Activated naive CD8-positive, alpha-beta T cell treated with anti-CD3 and anti-CD28 coated beads, Interleukin-2, amount 10 ng/mL, durations not matched to agents 7 days and 5 days (primary cell): ENCODE measurements around the gene PACS1. TPM values are rescaled to one million over a fixed set of nuclear protein-coding genes. Genes with fewer than 3 reads are reported as not detected.

ENCODE experiments used
- ATAC-seq: fragments of 150-1000 bp; cut with Tn5 transposase; one replicate; pipeline ENCODE4 v1.10.0; 2021; ENCODE audit warnings: low read depth, moderate library complexity
- POLR2A ChIA-PET: fragments of 350-600 bp; sonication (Branson Sonifier 250); formaldehyde crosslinking; loops from one replicate; lab custom pipeline; 2021; ENCODE audit warnings: antibody characterized with exemption; lab: Charles Lee
- DNase-seq: peaks from one replicate; pipeline ENCODE4 v3.0.0; 2021
- H3K27ac Mint-ChIP-seq: one replicate; pipeline ENCODE4 v1.8.0; 2022; ENCODE audit warnings: mild to moderate bottlenecking, mixed read lengths
- H3K27me3 Mint-ChIP-seq: one replicate; pipeline ENCODE4 v1.8.0; 2022; ENCODE audit warnings: mild to moderate bottlenecking, moderate library complexity, mixed read lengths
- H3K36me3 Mint-ChIP-seq: one replicate; pipeline ENCODE4 v1.8.0; 2021; ENCODE audit warnings: mild to moderate bottlenecking, mixed read lengths
- H3K4me1 Mint-ChIP-seq: one replicate; pipeline ENCODE4 v1.8.0; 2021; ENCODE audit warnings: mixed read lengths
- H3K4me3 Mint-ChIP-seq: one replicate; pipeline ENCODE4 v1.8.0; 2022; ENCODE audit warnings: mild to moderate bottlenecking, moderate library complexity, mixed read lengths
- H3K9me3 Mint-ChIP-seq: one replicate; pipeline ENCODE4 v1.8.0; 2021; ENCODE audit warnings: mixed read lengths
- total RNA-seq, 2 experiments: library from RNA; stranded (reverse); gene quantifications; one replicate each; pipeline ENCODE4 v1.2.3, GENCODE V29; 2021

The PACS1 gene
- total RNA-seq, 2 experiments from 2014 or later: 138 to 162 TPM

DNA sequence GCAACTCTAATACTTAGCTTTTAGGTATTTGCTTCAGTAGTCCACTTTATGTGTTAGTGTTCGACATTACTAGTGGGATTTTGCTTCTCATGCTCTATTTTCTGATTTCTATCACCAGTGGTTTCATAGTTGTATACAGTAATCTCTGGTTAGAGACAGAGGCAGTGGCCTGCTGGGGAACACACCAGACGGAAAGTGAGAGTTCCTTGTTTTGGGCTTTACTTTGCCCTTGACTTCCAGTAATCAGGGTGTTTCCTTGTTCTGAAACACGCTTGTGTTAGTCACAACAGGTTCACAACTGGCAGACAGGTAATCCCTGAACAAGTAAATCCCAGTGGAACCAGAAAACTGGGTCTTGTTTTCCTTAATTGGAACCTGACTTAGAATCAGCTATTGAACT, 56.0 kb downstream of the PACS1 start:
- Mint-ChIP-seq H3K27ac (peak overlapping the region; percentile 96), H3K4me1 (peaks cover 51% of the 10 kb centered on the region), H3K36me3 (peaks cover 8% of the 10 kb centered on the region), H3K27me3 (no peaks in the 10 kb centered on the region), H3K4me3 (peak overlapping the region; percentile 79), H3K9me3 (no peaks in the 10 kb centered on the region)
- ATAC-seq (no peak), DNase-seq (no peak)
- POLR2A ChIA-PET: interaction anchor here (0.6 to 1.6 kb wide), 11 partner anchors 9 to 1144 kb away, joined by 3 to 13 read pairs (median 5); partner anchors contain the start of gene SF3B2

DNA sequence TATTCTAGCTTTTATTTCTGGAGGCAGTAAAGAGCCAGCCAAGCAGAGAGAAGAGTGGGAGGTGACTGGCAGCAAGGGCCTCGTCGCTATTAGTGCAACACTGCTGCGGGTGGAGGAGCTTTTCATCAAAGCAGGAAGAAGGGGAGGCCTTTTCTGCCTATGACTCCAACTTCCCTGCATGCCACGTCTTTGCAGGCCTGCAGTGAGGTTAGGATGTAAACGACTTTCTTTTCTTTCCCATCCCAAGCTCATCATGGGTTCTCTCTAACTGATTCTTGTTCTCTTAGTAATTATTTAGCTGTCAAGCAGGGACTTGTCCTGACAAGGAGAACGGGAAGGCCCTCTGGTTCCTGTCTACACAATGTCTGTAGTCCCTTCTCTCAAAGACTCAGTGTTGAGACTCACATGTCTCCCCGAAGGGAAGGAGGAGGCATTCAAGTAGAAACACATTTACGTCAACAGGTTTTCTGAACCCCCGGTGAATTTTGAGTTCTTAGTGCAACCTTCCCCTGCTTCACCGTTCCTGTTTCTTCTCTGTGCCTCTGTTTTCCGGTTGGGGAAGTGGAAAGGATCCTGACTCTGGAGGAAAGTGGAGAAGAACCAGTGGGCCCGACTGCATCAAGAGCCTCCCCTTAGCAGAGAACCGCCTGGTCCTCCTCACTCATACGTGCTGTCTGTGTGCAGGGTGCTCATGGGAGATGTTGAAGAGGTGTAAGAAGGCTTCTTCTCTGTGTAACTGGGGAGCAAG, 56.9 kb downstream of the PACS1 start:
- peak overlapping the region; percentile 96 for H3K27ac Mint-ChIP-seq
- ATAC-seq (peak; percentile 92), DNase-seq (peak; percentile 47)
- H3K4me3 Mint-ChIP-seq: peak overlapping the region; percentile 79
- H3K36me3 Mint-ChIP-seq: peaks cover 5% of the 10 kb centered on the region
- H3K9me3 Mint-ChIP-seq: no peaks in the 10 kb centered on the region
- POLR2A ChIA-PET: interaction anchor here (0.6 to 1.6 kb wide), 10 partner anchors 10 to 75 kb away, joined by 3 to 13 read pairs (median 4); partner anchors contain the start of gene SF3B2
- H3K27me3 Mint-ChIP-seq: no peaks in the 10 kb centered on the region
- peaks cover 54% of the 10 kb centered on the region for H3K4me1 Mint-ChIP-seq

DNA sequence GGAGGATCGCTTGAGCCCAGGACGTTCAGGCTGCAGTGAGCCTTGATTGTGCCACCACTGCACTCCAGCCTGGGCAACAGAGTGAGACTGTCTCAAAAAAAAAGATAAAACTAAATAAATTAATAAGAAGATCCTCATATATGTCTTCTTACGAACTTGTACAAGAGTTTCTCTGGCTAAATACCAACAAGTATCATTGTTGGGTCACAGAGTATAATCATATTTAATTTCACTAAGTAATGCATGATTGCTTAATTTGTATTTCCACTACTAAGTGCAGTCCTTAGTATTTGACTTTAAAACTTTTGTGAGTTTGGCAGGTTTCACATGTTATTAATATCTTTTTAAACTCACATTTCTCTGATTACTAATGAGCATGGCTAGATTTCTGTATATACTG, 60.9 kb downstream of the PACS1 start:
- POLR2A ChIA-PET: no interaction called here
- peaks cover 2% of the 10 kb centered on the region for H3K36me3 Mint-ChIP-seq
- H3K4me3 Mint-ChIP-seq: no peak overlapping the region
- ATAC-seq (no peak), DNase-seq (no peak)
- H3K9me3 Mint-ChIP-seq: no peaks in the 10 kb centered on the region
- no peak overlapping the region for H3K27ac Mint-ChIP-seq
- no peaks in the 10 kb centered on the region for H3K27me3 Mint-ChIP-seq
- peaks cover 44% of the 10 kb centered on the region for H3K4me1 Mint-ChIP-seq

DNA sequence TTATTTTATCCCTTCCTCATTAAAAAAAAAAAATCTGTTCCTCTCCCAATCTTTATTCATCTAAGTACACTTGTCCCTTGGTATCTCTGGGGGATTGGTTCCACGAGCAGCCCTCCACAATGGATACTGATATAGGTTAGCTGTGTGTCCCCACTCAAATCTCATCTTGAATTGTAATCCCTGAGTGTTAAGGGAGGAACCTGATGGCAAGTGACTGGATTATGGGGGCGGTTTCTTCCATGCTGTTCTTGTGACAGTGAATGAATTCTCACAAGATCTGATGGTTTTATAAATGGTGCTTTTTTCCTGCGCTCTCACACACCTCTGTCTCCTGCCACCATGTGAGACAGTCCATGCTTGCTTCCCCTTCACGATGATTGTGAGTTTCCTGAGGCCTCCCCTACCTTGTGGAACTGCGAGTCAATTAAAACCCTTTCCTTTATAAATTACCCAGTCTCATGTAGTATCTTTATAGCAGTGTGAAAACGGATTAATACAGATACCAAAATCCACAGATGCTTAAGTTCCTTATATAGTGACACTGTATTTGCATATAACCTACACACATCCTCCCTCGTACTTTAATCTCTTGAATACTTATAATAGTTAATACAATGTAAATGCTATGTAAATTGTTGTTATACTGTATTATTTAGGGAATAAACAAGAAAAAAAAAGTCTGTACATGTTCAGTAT, 62.0 kb downstream of the PACS1 start:
- H3K27ac Mint-ChIP-seq: no peak overlapping the region
- POLR2A ChIA-PET: interaction anchor here (0.7 kb wide), 1 partner anchor 21 kb away, joined by 3 read pairs; no protein-coding TSS in a partner anchor
- ATAC-seq: no peak
- peaks cover 35% of the 10 kb centered on the region for H3K4me1 Mint-ChIP-seq
- no peak overlapping the region for H3K4me3 Mint-ChIP-seq
- H3K36me3 Mint-ChIP-seq: peaks cover 2% of the 10 kb centered on the region
- no peaks in the 10 kb centered on the region for H3K9me3 Mint-ChIP-seq
- DNase-seq: no peak
- H3K27me3 Mint-ChIP-seq: no peaks in the 10 kb centered on the region

DNA sequence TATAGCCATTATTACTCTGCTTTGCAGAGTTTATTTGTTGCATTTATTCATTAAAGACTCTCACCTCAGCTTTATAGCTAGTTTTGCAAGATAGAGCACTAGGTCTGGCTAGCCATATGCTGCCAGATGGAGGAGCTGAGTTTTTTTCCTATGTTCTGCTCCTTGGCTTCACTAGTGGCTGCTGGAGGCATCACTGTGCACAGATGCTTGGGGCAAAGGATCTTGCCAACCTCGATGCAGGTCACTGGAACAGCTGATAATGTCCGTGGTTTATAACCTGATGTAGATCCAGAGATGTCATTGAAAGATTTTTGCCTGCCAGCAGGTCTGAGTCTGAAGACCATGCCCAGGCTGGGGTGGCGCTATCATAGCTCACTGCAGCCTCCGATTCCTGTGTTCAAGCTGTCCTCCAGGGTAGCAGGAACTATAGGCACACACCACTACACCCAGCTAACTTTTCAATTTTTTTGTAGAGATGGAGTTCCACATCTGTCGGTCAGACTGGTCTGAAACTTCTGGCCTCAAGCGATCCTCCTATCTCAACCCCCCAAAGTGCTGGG, 63.2 kb downstream of the PACS1 start:
- Mint-ChIP-seq H3K4me1 (peaks cover 28% of the 10 kb centered on the region), H3K36me3 (peaks cover 2% of the 10 kb centered on the region), H3K9me3 (no peaks in the 10 kb centered on the region), H3K27ac (no peak overlapping the region), H3K4me3 (no peak overlapping the region), H3K27me3 (no peaks in the 10 kb centered on the region)
- POLR2A ChIA-PET: interaction anchor here (1.1 to 1.3 kb wide), 2 partner anchors 17 to 62 kb away, joined by 3 to 6 read pairs; no protein-coding TSS in a partner anchor
- ATAC-seq (no peak), DNase-seq (no peak)

DNA sequence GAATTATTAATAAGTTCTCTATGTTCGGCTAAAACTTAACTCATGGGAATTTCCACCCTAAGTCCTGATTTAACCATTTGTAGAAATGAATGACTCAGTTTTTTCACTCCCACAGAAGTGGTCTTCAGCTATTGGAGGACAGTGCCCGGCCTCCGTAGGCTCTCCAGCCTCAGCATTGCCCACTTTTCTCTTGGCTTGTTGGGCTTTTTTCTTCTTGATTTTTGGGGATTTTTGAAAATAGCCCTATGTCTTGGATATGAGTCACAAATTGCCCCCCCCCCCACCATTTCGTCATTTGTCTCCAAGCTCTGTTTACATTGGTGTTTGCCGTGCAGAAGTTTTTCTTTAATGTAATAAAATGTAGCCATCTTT, 66.7 kb downstream of the PACS1 start:
- Mint-ChIP-seq H3K4me3 (no peak overlapping the region), H3K27me3 (no peaks in the 10 kb centered on the region), H3K36me3 (peaks cover 3% of the 10 kb centered on the region), H3K4me1 (peaks cover 25% of the 10 kb centered on the region), H3K27ac (no peak overlapping the region), H3K9me3 (no peaks in the 10 kb centered on the region)
- no peak for ATAC-seq
- POLR2A ChIA-PET: interaction anchor here (0.6 to 2.0 kb wide), 2 partner anchors 11 to 66 kb away, joined by 7 to 9 read pairs; partner anchors contain the start of gene PACS1
- no peak for DNase-seq

DNA sequence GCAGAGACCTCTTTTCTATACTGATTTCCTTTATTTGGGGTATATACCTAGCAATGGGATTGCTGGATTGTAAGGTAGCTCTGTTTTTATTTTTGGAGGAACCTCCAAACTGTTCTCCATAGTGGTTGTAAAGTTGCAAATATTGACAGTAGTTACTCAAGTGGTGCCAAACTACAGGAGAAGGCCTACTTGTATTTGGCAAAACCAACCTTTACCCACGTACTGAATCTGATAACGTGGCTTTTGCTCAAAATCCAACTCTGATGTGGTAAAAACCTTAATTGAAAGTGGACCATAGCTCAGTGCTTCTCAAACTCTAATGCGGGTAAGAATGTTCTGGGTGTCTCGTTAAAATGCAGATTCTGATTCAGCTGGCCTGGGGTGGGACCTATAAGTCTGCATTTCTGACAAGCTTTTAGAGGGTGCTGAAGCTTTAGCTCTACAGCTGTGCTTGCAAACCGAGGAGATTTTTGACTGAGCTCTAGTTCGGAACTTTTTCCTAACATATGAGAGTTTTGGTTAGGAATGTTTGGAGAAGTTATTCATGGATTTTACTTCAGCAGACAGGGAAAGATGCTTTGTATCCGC, 69.8 kb downstream of the PACS1 start:
- POLR2A ChIA-PET: no interaction called here
- Mint-ChIP-seq H3K27me3 (no peaks in the 10 kb centered on the region), H3K4me3 (no peak overlapping the region), H3K36me3 (peaks cover 8% of the 10 kb centered on the region), H3K4me1 (peaks cover 18% of the 10 kb centered on the region), H3K9me3 (no peaks in the 10 kb centered on the region), H3K27ac (no peak overlapping the region)
- ATAC-seq (no peak), DNase-seq (no peak)

DNA sequence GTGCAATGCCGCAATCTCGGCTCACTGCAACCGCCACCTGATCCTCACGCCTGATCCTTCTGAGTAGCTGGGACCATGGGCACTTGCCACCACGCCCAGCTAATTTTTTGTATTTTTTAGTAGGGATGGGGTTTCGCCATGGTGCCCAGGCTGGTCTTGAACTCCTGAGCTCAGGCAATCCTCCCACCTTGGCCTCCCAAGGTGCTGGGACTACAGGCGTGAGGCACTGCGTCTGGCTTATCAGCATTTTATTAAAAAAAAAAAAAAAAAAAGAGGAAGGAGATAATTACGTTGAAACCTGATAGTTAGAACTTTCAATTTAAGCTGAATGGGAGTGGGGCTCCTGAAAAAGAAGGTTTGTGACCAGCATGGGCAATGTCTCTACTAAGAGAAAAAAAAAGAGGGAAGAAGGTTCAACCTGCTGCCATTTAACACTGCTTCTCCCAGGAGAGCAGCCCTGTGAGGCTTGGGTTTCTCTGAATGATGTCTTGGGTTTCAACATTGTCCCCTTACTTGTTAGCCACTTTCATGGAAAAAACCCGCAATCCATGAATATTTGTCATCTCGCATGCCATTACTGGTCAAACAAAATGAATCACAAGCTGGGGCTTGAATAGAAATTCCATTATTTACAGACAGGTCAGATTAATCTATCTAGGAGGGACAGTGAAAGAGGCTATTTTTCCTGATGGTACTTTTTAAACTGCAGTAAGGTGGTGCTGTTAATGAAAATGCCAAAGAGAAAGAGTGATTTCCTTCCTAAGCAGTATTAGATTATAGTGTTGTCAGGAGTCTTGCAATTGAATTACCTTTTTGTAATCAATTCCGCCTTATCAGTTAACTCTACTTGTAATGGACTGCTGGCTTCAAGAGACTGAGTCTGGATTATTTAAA, 72.5 kb downstream of the PACS1 start:
- no peaks in the 10 kb centered on the region for H3K27me3 Mint-ChIP-seq
- H3K4me3 Mint-ChIP-seq: no peak overlapping the region
- H3K4me1 Mint-ChIP-seq: peaks cover 25% of the 10 kb centered on the region
- ATAC-seq (no peak), DNase-seq (no peak)
- H3K9me3 Mint-ChIP-seq: peaks cover 5% of the 10 kb centered on the region
- H3K27ac Mint-ChIP-seq: no peak overlapping the region
- H3K36me3 Mint-ChIP-seq: peaks cover 27% of the 10 kb centered on the region
- POLR2A ChIA-PET: interaction anchor here (0.8 kb wide), 1 partner anchor 9 kb away, joined by 3 read pairs; no protein-coding TSS in a partner anchor

DNA sequence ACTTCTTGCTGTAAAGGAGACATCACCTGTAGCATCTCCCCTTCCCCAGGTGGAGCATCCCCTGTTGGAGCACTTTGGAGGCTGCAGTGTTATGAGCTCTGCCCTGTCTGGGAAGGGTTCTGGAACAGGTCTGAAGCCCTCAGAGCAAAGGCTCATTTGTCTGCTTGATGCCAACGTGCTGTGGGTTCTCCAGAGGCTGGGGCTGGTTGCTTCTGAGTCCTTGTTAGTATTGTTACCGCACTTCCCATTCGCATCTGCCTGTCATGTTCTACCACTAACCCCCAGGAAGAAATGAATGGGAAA, 73.1 kb downstream of the PACS1 start:
- Mint-ChIP-seq H3K27me3 (no peaks in the 10 kb centered on the region), H3K4me3 (no peak overlapping the region), H3K36me3 (peaks cover 27% of the 10 kb centered on the region), H3K4me1 (peaks cover 25% of the 10 kb centered on the region), H3K27ac (no peak overlapping the region), H3K9me3 (peaks cover 5% of the 10 kb centered on the region)
- ATAC-seq (no peak), DNase-seq (no peak)
- POLR2A ChIA-PET: no interaction called here

DNA sequence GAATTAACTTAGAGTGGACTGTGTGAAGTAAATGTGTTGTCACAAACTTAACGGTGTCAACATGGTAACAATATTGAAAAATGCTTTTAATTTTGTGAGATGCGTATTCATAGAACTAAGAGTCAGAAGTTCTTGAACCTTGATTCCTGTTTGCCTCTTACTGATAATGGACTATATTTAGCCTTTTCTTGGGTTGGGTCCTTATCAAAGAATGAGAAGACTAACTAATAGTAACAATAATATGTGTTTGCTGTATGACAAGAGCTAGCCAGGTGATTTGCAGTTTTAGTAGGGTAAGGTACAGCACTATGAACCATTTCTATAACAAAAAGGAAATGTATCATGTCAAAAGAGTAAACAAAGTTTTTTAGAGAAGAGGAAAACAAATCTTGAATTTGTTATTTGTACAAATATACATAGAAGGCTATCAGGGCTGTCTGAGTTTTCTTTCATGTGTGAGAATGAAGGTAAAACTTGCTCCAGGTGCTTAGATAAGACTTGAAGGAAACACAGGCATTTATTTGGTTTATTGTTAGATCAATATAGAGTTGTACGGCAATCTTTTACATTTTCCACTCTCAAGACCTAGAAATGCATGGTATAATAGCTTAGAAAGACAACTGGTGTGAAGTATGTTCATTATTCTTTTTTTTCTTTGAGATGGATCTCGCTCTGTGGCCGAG, 74.1 kb downstream of the PACS1 start:
- peaks cover 5% of the 10 kb centered on the region for H3K9me3 Mint-ChIP-seq
- no peak for ATAC-seq
- no peak overlapping the region for H3K27ac Mint-ChIP-seq
- H3K27me3 Mint-ChIP-seq: no peaks in the 10 kb centered on the region
- peaks cover 25% of the 10 kb centered on the region for H3K4me1 Mint-ChIP-seq
- no peak for DNase-seq
- H3K36me3 Mint-ChIP-seq: peaks cover 27% of the 10 kb centered on the region
- POLR2A ChIA-PET: no interaction called here
- H3K4me3 Mint-ChIP-seq: no peak overlapping the region

DNA sequence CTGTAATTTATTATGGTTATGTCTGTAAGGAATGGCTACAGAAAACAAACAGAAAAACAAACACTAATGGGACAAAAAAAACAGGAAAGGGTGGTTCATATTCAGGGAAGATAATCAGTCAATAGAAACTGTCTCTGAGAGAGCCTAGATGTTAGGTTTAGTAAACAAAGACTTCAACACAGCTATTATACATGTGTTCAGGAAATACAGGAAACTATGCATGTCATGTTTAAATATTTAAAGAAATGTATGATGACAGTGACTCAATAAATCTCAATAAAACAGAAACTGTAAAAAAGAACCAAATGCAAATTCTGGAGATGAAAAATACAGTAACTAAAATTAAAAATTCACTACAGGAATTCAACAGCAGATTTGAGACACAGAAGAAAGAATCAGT, 76.0 kb downstream of the PACS1 start:
- Mint-ChIP-seq H3K4me1 (peaks cover 24% of the 10 kb centered on the region), H3K27ac (no peak overlapping the region), H3K9me3 (peaks cover 5% of the 10 kb centered on the region), H3K36me3 (peaks cover 29% of the 10 kb centered on the region), H3K27me3 (no peaks in the 10 kb centered on the region), H3K4me3 (no peak overlapping the region)
- POLR2A ChIA-PET: no interaction called here
- ATAC-seq (no peak), DNase-seq (no peak)

DNA sequence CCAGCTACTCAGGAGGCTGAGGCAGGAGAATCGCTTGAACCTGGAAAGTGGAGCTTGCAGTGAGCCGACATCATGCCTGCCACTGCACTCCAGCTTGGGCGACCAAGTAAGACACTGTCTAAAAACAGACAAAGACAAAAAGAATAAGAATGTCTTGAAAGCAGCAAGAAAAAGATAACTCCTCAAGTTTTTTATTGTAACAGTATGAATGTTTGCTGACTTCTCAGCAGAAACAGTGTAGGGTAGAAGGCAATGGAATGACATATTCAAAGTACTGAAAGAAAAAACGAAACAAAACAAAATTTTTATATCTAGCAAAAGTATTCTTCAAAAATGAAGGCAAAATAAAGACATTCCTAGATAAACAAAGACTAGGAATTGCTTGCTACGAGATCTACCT, 76.9 kb downstream of the PACS1 start:
- H3K4me3 Mint-ChIP-seq: no peak overlapping the region
- no peak for ATAC-seq
- no peak for DNase-seq
- H3K36me3 Mint-ChIP-seq: peaks cover 35% of the 10 kb centered on the region
- POLR2A ChIA-PET: no interaction called here
- peaks cover 7% of the 10 kb centered on the region for H3K9me3 Mint-ChIP-seq
- peaks cover 28% of the 10 kb centered on the region for H3K4me1 Mint-ChIP-seq
- no peak overlapping the region for H3K27ac Mint-ChIP-seq
- no peaks in the 10 kb centered on the region for H3K27me3 Mint-ChIP-seq
